K562 (cell line): ENCODE measurements around the gene GPR152. TPM values are rescaled to one million over a fixed set of nuclear protein-coding genes. Genes with fewer than 3 reads are reported as not detected.

Experiments used
- ARID2 ChIP-seq: fragments of 450-650 bp; IDR thresholded peaks from 2 replicates; pipeline ENCODE4 v1.6.1; 2017; ENCODE audit warnings: antibody characterized with exemption, mild to moderate bottlenecking
- CCAR2 ChIP-seq: fragments of 200-400 bp; formaldehyde crosslinking; IDR thresholded peaks from 2 replicates; pipeline ENCODE4 v1.6.1; 2017; ENCODE audit warnings: mild to moderate bottlenecking, low read depth, low read length
- DIDO1 ChIP-seq: fragments of 450-650 bp; IDR thresholded peaks from 2 replicates; pipeline ENCODE4 v1.6.1; 2016; ENCODE audit warnings: low read depth, missing biosample characterization, missing genetic modification characterization
- DMBX1 ChIP-seq: fragments of 250-450 bp; sonication (Bioruptor Pico); IDR thresholded peaks from 2 replicates; pipeline ENCODE4 v1.8.0; 2022; ENCODE audit warnings: inconsistent platforms, mild to moderate bottlenecking, moderate library complexity, borderline replicate concordance
- EP400 ChIP-seq: fragments of 450-650 bp; IDR thresholded peaks from 2 replicates; pipeline ENCODE4 v1.6.1; 2017; ENCODE audit warnings: antibody characterized with exemption, mild to moderate bottlenecking, moderate library complexity
- HCFC1 ChIP-seq: IDR thresholded peaks from 2 replicates; pipeline ENCODE4 v1.6.1; 2012; ENCODE audit warnings: low read depth, low read length, improper control_type of control experiment
- MNT ChIP-seq, 2 experiments: fragments of 450-650 bp; conservative IDR thresholded peaks; 2 replicates each; pipeline ENCODE4 v1.6.1; 2017; ENCODE audit warnings: mild to moderate bottlenecking in 2 of 2, moderate library complexity in 2 of 2
- MTF1 ChIP-seq: fragments of 250-450 bp; sonication (Bioruptor Pico); IDR thresholded peaks from 2 replicates; pipeline ENCODE4 v1.9.0; 2021; ENCODE audit warnings: moderate library complexity, mild to moderate bottlenecking, inconsistent platforms, borderline replicate concordance
- SP1 ChIP-seq: sonication (generic); formaldehyde crosslinking; IDR thresholded peaks from 2 replicates; pipeline ENCODE4 v1.8.1; 2022; ENCODE audit warnings: mild to moderate bottlenecking, missing genetic modification reagents
- TEAD1 ChIP-seq, 2 experiments: fragments of 450-650 bp in 1 of 2; sonication (generic) in 1 of 2; formaldehyde crosslinking; IDR thresholded peaks; 2 replicates each; pipeline versions ENCODE4 v1.4.0 to v1.8.0; 2020 to 2022; ENCODE audit warnings: mild to moderate bottlenecking in 2 of 2, missing genetic modification reagents in 1 of 2
- polyA plus RNA-seq, 8 experiments: library from polyadenylated mRNA; depleted of rRNA in 4 of 8; stranded (reverse) in 5 of 8; unstranded in 3 of 8; fragments of >200 nt; fragmentation: Nextera tagmentation in 2 of 8; fragmentation: Illumina TruSeq in 1 of 8; extraction: Ambion mirVana in 2 of 8; extraction: Trizol in 1 of 8; gene quantifications; 2 replicates each; pipeline versions ENCODE4 v1.2.1 to v1.2.3, GENCODE V29; 2011 to 2014; ENCODE audit warnings: inconsistent platforms in 1 of 8, missing spikeins in 1 of 8
- total RNA-seq, 7 experiments: library from RNA; depleted of rRNA in 6 of 7; stranded (reverse); fragments of >200 nt in 6 of 7; fragmentation: Illumina TruSeq in 2 of 7; extraction: Trizol in 2 of 7; gene quantifications; 2 replicates each; pipeline versions ENCODE4 v1.2.1 to v1.2.3, GENCODE V29; 2011 to 2021; ENCODE audit warnings: low replicate concordance in 1 of 7
- TF ChIP-seq, protein P1 (sequence below), 3 experiments: fragments of 200-800 bp in 1 of 3; fragments of 250-450 bp in 1 of 3; fragments of 450-650 bp in 1 of 3; sonication (Bioruptor Pico) in 1 of 3; sonication (Bioruptor generic) in 1 of 3; formaldehyde crosslinking in 1 of 3; IDR thresholded peaks; 2 replicates each; pipeline versions ENCODE4 v1.6.1 to v1.8.0; 2016 to 2022; ENCODE audit warnings: mild to moderate bottlenecking in 2 of 3, missing genetic modification characterization in 2 of 3, missing compliant biosample characterization in 1 of 3, moderate library complexity in 1 of 3
- TF ChIP-seq, protein P2 (sequence below): sonication (generic); formaldehyde crosslinking; IDR thresholded peaks from 2 replicates; pipeline ENCODE4 v1.8.0; 2023; ENCODE audit warnings: mild to moderate bottlenecking, missing genetic modification reagents
- TF ChIP-seq, protein P3 (sequence below): fragments of 450-650 bp; IDR thresholded peaks from 2 replicates; pipeline ENCODE4 v1.6.1; 2014; ENCODE audit warnings: low read depth, mild to moderate bottlenecking, moderate library complexity, borderline replicate concordance

The GPR152 gene
- total and polyA plus RNA-seq, 9 of the 15 experiments (the other 6 are each of a cell fraction or from before 2014, with no cell fraction given): not detected

DNA sequence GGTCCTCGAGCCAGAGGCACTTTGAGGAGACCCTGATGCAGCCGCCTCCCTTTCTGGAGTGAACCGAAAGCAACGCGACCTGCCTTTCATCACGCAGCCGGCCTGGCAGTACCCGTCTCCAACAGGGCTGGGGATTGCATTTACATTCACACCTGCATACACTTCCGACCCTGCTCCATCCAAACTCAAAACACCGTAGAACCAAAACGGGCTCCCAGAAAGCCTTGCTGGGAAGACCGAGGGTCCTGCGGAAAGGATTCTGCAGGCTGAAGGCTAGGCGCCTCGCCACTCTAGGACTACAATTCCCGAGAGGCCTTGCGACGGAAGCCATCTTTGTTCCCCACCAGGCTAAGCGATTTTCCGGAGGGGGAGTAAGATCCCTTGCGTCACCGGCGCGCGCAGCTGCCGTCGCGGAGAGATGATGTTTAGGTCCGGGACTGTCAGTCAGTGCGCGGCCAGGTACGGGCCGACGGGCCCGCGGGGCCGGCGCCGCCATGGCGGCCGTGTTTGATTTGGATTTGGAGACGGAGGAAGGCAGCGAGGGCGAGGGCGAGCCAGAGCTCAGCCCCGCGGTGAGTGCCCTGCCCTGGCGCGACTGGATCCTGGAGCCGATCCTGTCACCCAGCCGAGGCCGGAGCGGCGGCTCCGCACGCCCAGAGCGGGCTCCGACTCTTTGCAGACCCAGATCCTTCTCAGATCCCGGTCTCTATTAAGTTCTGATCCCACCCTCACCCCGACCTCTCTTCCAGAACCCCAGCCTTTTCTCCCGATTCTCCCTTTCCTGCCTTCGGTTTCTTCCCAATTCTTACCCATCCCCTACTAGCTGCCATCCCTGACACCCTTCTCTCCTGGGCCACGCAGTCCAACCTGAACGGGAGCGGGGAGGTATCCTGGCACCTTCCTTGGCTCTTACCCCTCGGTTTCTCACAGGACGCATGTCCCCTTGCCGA lies 24.2 kb downstream of the GPR152 start, which contains the start of gene RPS6KB2 (continued):
- TF ChIP-seq, protein P1, sequence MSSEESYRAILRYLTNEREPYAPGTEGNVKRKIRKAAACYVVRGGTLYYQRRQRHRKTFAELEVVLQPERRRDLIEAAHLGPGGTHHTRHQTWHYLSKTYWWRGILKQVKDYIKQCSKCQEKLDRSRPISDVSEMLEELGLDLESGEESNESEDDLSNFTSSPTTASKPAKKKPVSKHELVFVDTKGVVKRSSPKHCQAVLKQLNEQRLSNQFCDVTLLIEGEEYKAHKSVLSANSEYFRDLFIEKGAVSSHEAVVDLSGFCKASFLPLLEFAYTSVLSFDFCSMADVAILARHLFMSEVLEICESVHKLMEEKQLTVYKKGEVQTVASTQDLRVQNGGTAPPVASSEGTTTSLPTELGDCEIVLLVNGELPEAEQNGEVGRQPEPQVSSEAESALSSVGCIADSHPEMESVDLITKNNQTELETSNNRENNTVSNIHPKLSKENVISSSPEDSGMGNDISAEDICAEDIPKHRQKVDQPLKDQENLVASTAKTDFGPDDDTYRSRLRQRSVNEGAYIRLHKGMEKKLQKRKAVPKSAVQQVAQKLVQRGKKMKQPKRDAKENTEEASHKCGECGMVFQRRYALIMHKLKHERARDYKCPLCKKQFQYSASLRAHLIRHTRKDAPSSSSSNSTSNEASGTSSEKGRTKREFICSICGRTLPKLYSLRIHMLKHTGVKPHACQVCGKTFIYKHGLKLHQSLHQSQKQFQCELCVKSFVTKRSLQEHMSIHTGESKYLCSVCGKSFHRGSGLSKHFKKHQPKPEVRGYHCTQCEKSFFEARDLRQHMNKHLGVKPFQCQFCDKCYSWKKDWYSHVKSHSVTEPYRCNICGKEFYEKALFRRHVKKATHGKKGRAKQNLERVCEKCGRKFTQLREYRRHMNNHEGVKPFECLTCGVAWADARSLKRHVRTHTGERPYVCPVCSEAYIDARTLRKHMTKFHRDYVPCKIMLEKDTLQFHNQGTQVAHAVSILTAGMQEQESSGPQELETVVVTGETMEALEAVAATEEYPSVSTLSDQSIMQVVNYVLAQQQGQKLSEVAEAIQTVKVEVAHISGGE (CRISPR knock-in tag; IDR thresholded peaks at IDR 0.05): peak in 1 of 3 experiments; percentile 83; a peak in 2 of 6 replicates
- TF ChIP-seq CCAR2 (no peak), EP400 (peak; percentile 80), DIDO1 (tag) (peak; percentile 77), MTF1 (no peak), MNT (conservative IDR thresholded peaks at IDR 0.05) (peak; percentile 76 to 91), TEAD1 (CRISPR knock-in tag; IDR thresholded peaks at IDR 0.05) (peak; percentile 16 to 43; a peak in 1 of 4 replicates), SP1 (peak; percentile 91), DMBX1 (0 out of 2 replicates have a peak, but pooled peaks have one; percentile 48), HCFC1 (peak; percentile 98), ARID2 (no peak)
- TF ChIP-seq, protein P2, sequence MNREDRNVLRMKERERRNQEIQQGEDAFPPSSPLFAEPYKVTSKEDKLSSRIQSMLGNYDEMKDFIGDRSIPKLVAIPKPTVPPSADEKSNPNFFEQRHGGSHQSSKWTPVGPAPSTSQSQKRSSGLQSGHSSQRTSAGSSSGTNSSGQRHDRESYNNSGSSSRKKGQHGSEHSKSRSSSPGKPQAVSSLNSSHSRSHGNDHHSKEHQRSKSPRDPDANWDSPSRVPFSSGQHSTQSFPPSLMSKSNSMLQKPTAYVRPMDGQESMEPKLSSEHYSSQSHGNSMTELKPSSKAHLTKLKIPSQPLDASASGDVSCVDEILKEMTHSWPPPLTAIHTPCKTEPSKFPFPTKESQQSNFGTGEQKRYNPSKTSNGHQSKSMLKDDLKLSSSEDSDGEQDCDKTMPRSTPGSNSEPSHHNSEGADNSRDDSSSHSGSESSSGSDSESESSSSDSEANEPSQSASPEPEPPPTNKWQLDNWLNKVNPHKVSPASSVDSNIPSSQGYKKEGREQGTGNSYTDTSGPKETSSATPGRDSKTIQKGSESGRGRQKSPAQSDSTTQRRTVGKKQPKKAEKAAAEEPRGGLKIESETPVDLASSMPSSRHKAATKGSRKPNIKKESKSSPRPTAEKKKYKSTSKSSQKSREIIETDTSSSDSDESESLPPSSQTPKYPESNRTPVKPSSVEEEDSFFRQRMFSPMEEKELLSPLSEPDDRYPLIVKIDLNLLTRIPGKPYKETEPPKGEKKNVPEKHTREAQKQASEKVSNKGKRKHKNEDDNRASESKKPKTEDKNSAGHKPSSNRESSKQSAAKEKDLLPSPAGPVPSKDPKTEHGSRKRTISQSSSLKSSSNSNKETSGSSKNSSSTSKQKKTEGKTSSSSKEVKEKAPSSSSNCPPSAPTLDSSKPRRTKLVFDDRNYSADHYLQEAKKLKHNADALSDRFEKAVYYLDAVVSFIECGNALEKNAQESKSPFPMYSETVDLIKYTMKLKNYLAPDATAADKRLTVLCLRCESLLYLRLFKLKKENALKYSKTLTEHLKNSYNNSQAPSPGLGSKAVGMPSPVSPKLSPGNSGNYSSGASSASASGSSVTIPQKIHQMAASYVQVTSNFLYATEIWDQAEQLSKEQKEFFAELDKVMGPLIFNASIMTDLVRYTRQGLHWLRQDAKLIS (CRISPR knock-in tag): 0 out of 2 replicates have a peak, but pooled peaks have one; percentile 67
- TF ChIP-seq, protein P3, sequence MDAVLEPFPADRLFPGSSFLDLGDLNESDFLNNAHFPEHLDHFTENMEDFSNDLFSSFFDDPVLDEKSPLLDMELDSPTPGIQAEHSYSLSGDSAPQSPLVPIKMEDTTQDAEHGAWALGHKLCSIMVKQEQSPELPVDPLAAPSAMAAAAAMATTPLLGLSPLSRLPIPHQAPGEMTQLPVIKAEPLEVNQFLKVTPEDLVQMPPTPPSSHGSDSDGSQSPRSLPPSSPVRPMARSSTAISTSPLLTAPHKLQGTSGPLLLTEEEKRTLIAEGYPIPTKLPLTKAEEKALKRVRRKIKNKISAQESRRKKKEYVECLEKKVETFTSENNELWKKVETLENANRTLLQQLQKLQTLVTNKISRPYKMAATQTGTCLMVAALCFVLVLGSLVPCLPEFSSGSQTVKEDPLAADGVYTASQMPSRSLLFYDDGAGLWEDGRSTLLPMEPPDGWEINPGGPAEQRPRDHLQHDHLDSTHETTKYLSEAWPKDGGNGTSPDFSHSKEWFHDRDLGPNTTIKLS: peak; percentile 59; the same call in 1 of the 2 replicates
